GM21390 (cell line): ENCODE data around the gene OVOL1.

Experiments used
- ATAC-seq: cut with Tn5 transposase; IDR thresholded peaks from one replicate; pipeline ENCODE4 v1.9.1; 2021; ENCODE audit not compliant: unreplicated experiment

The OVOL1 gene

GRCh38 chr11:65790902-65791650, 4.2 kb downstream of the OVOL1 start:
- ATAC-seq = no peak

- peak; percentile 84 for ATAC-seq
Measured at GRCh38 chr11:65791719-65792213, 4.9 kb downstream of the OVOL1 start.

DNA sequence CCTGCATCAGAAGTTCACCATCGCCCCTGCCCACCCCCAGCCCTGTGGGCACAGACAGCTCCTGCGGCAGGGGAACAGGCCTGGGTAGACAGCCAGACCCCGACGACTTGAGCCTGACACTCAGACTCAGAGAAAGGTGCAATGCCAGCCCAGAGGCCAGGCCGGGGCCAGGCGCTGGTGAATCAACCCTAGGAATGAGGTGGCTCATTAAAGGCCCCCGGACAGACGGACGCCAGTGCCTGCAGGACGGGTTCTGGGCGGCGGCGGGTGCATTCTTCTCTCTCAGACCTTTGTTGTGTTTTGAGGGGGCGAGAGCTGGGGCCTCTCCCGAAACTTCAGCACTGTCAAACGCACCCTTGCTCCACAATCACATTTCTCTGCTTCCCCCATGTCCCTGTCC, 5.6 kb downstream of the OVOL1 start:
- ATAC-seq = no peak

- no peak for ATAC-seq
Measured at GRCh38 chr11:65793144-65793581, 6.3 kb downstream of the OVOL1 start.

GRCh38 chr11:65793625-65794400, 7.0 kb downstream of the OVOL1 start:
- ATAC-seq = no peak

GRCh38 chr11:65794570-65795510, 8.0 kb downstream of the OVOL1 start:
- ATAC-seq = no peak

DNA sequence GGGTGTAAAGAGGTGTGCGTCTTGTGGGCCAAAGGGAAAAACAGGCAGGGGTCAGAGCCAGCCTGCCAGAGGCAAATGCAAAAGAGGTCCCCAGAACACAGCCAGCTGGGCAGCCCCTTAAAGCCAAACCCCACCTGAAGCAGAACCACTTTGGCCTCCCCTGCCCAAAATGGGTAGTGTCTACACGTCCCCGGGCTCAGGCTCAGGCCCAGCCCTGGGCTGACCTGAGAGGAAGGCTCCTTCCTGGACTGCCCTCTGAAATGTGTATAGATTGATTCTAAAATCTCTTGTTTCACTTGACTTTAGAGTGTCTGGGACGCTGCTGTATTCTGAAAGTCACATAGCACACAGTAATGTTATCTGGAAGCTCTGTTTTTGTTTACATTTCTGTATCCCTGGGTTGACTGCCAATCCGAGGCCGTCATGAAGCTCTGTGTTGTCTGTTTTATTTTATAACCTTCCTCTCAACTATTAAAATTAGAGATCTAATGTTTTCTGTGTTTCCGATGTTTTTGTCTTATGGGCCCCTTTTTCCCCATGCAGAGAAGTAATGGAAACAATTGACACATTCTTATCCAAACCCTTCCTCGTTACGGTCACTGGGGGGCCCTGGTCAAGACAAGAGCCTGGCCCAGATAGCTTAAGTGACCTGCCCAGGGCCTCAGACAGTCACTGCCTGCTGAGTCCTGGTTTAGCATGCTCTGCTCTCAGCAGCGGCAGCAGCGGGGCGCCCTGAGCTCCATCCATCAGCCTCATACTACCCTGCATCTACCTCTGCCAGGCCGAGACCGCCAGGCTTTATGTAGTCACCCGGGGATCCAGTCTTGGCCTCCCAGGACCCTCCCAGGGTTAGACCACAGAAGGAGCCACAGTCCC, 10.1 kb downstream of the OVOL1 start:
- no peak for ATAC-seq

- ATAC-seq = no peak
Measured at GRCh38 chr11:65797711-65798110, 10.8 kb downstream of the OVOL1 start.

DNA sequence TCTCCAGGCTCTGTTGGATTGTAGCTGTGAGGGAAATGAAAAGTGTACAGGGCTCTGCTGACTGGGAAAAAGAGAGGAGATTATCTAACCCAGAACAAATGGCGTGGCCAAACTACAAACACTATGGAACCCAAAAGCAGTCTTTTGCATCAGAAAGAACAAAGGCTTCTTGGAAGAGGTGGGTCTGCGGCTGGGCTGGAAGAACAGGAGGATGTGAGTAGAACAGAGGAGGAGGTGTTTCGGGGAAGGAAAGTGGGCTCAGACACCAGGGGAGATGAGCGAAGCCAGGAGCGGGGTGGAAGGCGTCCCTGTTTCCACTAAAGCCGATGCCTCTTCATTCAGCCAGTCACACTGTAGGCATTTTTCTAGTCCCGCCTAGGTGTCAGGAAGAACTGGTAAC, 12.0 kb downstream of the OVOL1 start:
- ATAC-seq = no peak

- no peak for ATAC-seq
Measured at GRCh38 chr11:65801153-65801987, 14.5 kb downstream of the OVOL1 start.

DNA sequence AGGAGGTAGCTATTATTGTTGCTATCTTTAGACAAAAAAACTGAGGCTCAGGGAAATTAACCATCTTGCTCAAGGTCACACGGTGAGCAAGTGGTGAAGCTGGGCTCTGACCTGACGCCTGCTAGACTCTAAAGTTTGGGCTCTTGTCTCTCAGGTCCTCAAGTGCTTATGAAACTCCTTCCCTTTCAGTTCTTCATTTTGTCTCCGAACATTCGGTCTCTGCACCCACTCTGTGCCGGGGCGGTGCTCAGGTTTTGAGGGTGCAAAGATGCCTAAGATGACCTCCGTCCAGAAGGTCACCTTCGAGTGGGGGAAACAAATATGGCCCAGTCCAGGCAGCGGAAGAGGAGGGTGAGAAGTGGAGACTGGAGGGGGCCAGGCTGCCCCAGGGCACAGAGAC, 16.0 kb downstream of the OVOL1 start:
- ATAC-seq = peak; percentile 87

DNA sequence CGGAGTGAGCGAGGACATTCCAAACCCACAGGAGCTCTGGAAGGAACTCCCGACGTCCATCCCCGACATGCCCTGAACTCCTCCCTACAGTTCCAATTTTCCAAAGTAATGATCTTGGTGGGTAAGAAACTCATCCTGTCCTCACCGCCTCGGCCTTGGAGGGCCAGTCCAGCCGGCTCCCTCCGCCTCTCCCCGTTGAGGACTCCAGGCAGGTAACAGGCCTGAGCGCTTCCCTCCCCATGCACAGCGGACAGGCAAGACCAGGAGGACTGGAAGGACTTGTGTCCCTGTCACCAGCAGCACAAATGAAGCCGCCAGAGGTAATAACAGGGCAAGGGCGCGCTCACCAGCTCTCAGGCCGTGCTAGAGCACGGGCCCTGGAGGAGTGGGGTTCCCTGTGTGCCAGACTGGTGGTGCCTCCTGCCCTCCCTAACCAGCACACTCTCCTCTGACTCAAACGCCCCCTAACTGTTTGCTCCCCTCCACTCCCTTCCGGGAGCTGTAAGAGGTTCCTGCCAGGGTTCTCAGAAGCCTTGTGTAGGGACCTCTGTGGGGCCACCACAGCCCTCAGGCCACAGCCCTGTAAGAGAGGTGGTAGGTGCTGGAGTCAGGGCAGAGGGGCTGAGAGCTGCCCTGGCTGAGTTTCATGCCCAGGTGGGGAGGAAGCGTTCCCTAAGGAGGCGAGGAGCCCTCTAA, 17.1 kb downstream of the OVOL1 start:
- ATAC-seq = no peak

GRCh38 chr11:65806979-65807378, 20.1 kb downstream of the OVOL1 start:
- ATAC-seq = no peak

DNA sequence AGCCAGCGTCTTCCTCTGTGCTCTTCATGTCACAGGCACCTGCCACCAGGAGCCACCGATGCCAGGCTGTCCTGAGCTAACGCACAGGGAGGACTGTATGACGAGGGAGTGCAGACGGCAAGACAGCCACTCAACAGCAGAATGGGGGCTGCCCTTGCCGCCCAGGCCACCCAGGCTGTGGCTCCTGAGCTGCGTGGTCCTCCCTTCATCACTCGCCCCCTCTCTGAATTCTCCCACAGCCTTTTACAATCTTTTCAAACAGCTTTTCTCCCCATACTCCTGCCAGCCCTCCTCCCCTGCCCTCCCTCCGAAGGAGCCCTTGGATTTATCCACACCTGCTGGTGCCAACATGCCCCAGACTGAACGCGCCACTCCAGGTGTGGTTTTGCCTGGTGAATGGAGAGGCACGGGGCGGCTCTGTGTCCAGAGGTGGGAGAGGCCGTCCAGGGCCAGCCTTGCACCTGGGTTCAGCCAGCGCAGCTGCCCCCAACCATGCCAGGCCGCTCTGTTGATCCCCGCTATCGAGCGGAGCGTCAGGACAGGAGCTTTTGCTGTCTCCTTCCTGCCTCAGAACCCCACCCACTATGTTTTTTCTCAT, 22.0 kb downstream of the OVOL1 start:
- no peak for ATAC-seq

- no peak for ATAC-seq
Measured at GRCh38 chr11:65809496-65809895, 22.6 kb downstream of the OVOL1 start.

GRCh38 chr11:65810046-65810868, 23.4 kb downstream of the OVOL1 start:
- no peak for ATAC-seq

DNA sequence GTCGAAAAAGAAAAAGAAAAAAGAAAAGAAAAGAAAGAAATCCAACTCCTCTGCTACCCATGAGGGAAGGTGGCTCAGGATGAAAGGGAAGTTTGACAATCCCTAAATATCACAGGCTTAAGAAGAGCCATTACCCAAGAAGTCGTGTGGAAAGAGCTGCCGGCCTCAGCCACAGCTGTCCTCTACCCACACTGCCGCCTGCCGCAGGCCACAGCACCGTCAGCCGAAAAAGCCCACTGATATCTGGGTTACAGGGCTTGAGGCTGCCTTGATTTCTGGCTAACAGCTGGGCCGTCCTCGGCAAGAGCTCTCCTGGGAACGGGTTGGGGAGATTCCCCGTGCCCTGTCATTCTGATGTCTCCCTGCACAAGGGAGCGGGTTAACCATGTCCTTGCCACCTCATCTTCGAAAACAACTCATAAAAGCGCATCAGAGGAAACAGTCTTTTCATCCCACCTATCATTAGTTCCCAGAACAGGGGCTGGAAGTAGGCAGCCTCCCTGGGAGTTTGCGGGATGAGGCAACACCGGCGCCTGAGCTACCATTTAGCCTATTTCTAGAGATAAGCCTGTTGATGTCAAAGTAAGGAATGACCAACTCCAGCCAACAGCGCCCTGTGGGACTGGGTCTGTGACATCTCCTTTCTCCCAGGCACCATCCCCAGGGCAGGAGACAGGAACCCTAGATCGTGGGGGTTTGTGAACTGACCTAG, 25.1 kb downstream of the OVOL1 start:
- no peak for ATAC-seq
